ENCODE data around the gene NPY4R. TPM values are rescaled to one million over a fixed set of nuclear protein-coding genes. Genes with fewer than 3 reads are reported as not detected.
"Not testable (repeated sequence)": the region's sequence is repeated elsewhere in the genome, so short reads cannot be mapped to it uniquely, and the experiment has no call there.

NPY4R gene
- polyA plus RNA-seq (2011; rRNA removed), result 0.17 and 0.36 TPM in 2 replicates
- 0.78 and 0.97 TPM in 2 replicates for polyA minus RNA-seq (2011; rRNA and poly(A)+ RNA removed)

GRCh38 chr10:46465765-46466164 lies at the start of gene NPY4R:
Gene NPY4R, minus strand, starts transcription at chr10:46465958. Its CDS starts 3,323 bp downstream, at chr10:46462635.
- DNase-seq (ENCODE audit: low read depth, low spot score); CTCF ChIA-PET; POLR2A ChIA-PET: not testable (repeated sequence)

GRCh38 chr10:46515366-46515765 lies 49.6 kb upstream of the NPY4R start:
- CTCF ChIA-PET, result interaction anchor here (1.0 to 2.6 kb wide), 2 partner anchors 15 to 29 kb away, joined by 3 to 11 read pairs; no protein-coding TSS in a partner anchor
- POLR2A ChIA-PET, result interaction anchor here (0.7 to 2.0 kb wide), 2 partner anchors 9 to 421 kb away, joined by 7 to 10 read pairs; no protein-coding TSS in a partner anchor

More at GRCh38 chr10:46465765-46466164, at the start of gene NPY4R:
- not testable (repeated sequence) for H3K4me3 ChIP-seq (ENCODE audit: low read depth, low read length); H3K27ac ChIP-seq (ENCODE audit: low read depth, low read length); H3K9me3 ChIP-seq (ENCODE audit: control insufficient read depth, insufficient read depth, low read length); H3K27me3 ChIP-seq (ENCODE audit: control insufficient read depth, insufficient read depth, low read length)

GRCh38 chr10:46514899-46515298 lies 49.1 kb upstream of the NPY4R start:
- no peak for DNase-seq (ENCODE audit: low read depth, low spot score)
- ChIA-PET CTCF (no interaction called here), POLR2A (no interaction called here)
- Histone ChIP-seq H3K27me3 (ENCODE audit: control insufficient read depth, insufficient read depth, low read length) (no peaks in the 10 kb centered on the region), H3K4me3 (ENCODE audit: low read depth, low read length) (no peak overlapping the region), H3K9me3 (ENCODE audit: control insufficient read depth, insufficient read depth, low read length) (no peaks in the 10 kb centered on the region), H3K27ac (ENCODE audit: low read depth, low read length) (no peak overlapping the region)
- TF ChIP-seq CTCF (IDR thresholded peaks at IDR 0.05; ENCODE audit: low read depth, low read length), result no peak

More at GRCh38 chr10:46515366-46515765, 49.6 kb upstream of the NPY4R start:
- Histone ChIP-seq H3K9me3 (ENCODE audit: control insufficient read depth, insufficient read depth, low read length) (no peaks in the 10 kb centered on the region), H3K4me3 (ENCODE audit: low read depth, low read length) (no peak overlapping the region), H3K27ac (ENCODE audit: low read depth, low read length) (no peak overlapping the region), H3K27me3 (ENCODE audit: control insufficient read depth, insufficient read depth, low read length) (no peaks in the 10 kb centered on the region)
- no peak for DNase-seq (ENCODE audit: low read depth, low spot score)
- no peak for TF ChIP-seq CTCF (IDR thresholded peaks at IDR 0.05; ENCODE audit: low read depth, low read length)

GRCh38 chr10:46514431-46514861 lies 48.7 kb upstream of the NPY4R start:
- DNase-seq (ENCODE audit: low read depth, low spot score), result no peak
- no peak for TF ChIP-seq CTCF (IDR thresholded peaks at IDR 0.05; ENCODE audit: low read depth, low read length)
- no peaks in the 10 kb centered on the region for H3K9me3 ChIP-seq (ENCODE audit: control insufficient read depth, insufficient read depth, low read length)
- ChIA-PET POLR2A (no interaction called here), CTCF (no interaction called here)
- no peak overlapping the region for H3K4me3 ChIP-seq (ENCODE audit: low read depth, low read length)
- H3K27ac ChIP-seq (ENCODE audit: low read depth, low read length), result no peak overlapping the region
- H3K27me3 ChIP-seq (ENCODE audit: control insufficient read depth, insufficient read depth, low read length), result no peaks in the 10 kb centered on the region

- H3K9me3 ChIP-seq (ENCODE audit: control insufficient read depth, insufficient read depth, low read length); H3K4me3 ChIP-seq (ENCODE audit: low read depth, low read length); CTCF ChIA-PET; H3K27me3 ChIP-seq (ENCODE audit: control insufficient read depth, insufficient read depth, low read length); DNase-seq (ENCODE audit: low read depth, low spot score); POLR2A ChIA-PET; H3K27ac ChIP-seq (ENCODE audit: low read depth, low read length): not testable (repeated sequence)
Measured at GRCh38 chr10:46513333-46513732, 47.6 kb upstream of the NPY4R start.

GRCh38 chr10:46512725-46513124 lies 47.0 kb upstream of the NPY4R start:
- H3K9me3 ChIP-seq (ENCODE audit: control insufficient read depth, insufficient read depth, low read length); H3K27ac ChIP-seq (ENCODE audit: low read depth, low read length); DNase-seq (ENCODE audit: low read depth, low spot score); CTCF ChIA-PET; POLR2A ChIA-PET; H3K4me3 ChIP-seq (ENCODE audit: low read depth, low read length); H3K27me3 ChIP-seq (ENCODE audit: control insufficient read depth, insufficient read depth, low read length): not testable (repeated sequence)

GRCh38 chr10:46512002-46512401 lies 46.2 kb upstream of the NPY4R start:
- H3K4me3 ChIP-seq (ENCODE audit: low read depth, low read length); DNase-seq (ENCODE audit: low read depth, low spot score); POLR2A ChIA-PET; H3K9me3 ChIP-seq (ENCODE audit: control insufficient read depth, insufficient read depth, low read length); H3K27ac ChIP-seq (ENCODE audit: low read depth, low read length); CTCF ChIA-PET; H3K27me3 ChIP-seq (ENCODE audit: control insufficient read depth, insufficient read depth, low read length): not testable (repeated sequence)

- POLR2A ChIA-PET; H3K9me3 ChIP-seq (ENCODE audit: control insufficient read depth, insufficient read depth, low read length); DNase-seq (ENCODE audit: low read depth, low spot score); H3K27me3 ChIP-seq (ENCODE audit: control insufficient read depth, insufficient read depth, low read length); H3K27ac ChIP-seq (ENCODE audit: low read depth, low read length); H3K4me3 ChIP-seq (ENCODE audit: low read depth, low read length); CTCF ChIA-PET: not testable (repeated sequence)
Measured at GRCh38 chr10:46499990-46500389, 34.2 kb upstream of the NPY4R start.

- H3K27me3 ChIP-seq (ENCODE audit: control insufficient read depth, insufficient read depth, low read length); POLR2A ChIA-PET; H3K4me3 ChIP-seq (ENCODE audit: low read depth, low read length); DNase-seq (ENCODE audit: low read depth, low spot score); CTCF ChIA-PET; H3K27ac ChIP-seq (ENCODE audit: low read depth, low read length); H3K9me3 ChIP-seq (ENCODE audit: control insufficient read depth, insufficient read depth, low read length): not testable (repeated sequence)
Measured at GRCh38 chr10:46498985-46499703, 33.4 kb upstream of the NPY4R start.

Measured in AG04450 (cell line).